Heart left ventricle (tissue), 13 donors: ENCODE measurements around the gene ATP13A2.

ENCODE experiments used
- CTCF ChIP-seq, 12 donors: fragments of 200-600 bp; sonication (generic) in 4 of 12; IDR thresholded peaks; one replicate each; pipeline versions ENCODE4 v1.5.0 to v1.8.0; 2018 to 2022; ENCODE audit warnings: antibody characterized with exemption in 12 of 12, mild to moderate bottlenecking in 5 of 12
- POLR2A ChIP-seq, 2 donors: fragments of 450-650 bp; IDR thresholded peaks; one replicate each; pipeline ENCODE4 v1.6.1; 2017; ENCODE audit warnings: antibody characterized with exemption in 2 of 2, mild to moderate bottlenecking in 2 of 2, moderate library complexity in 2 of 2
- donor health status: ischemic (EF 13 %, LVEDD 7.1; RV severe dilation, severe dysfunction).
- donor health status: DM: no; HTN: yes; CAD: no.
- donor health status: DM: no; HTN: no; CAD: no.
- donor health status: ischemic (EF 25% LVEDD 6.9; RV normal size, moderate dysfunction).
- donor health status: ischemic (EF 25% LVEDD 5.7; RV mildly dilated, moderate dysfunction).
- donor health status: ischemic (EF 35%, LVEDD 5.7; RV mildly dilated, moderate dysfunction).
- donor health status: nonischemic (EF 11% LVEDD 7.7; RV severe dilation, severe dysfunction).
- donor health status: DM: yes; HTN: yes; CAD: no.
- donor health status: PGD.
- donor health status: ischemic (EF 29% LVEDD 5.4; RV normal size, mild dysfunction).
- donor health status: nonischemic (EF 23%, LVEDD 6.1; RV moderate dilation, normal function).

- TF ChIP-seq CTCF (IDR thresholded peaks at IDR 0.05) (no peak), POLR2A (IDR thresholded peaks at IDR 0.05) (no peak)
These were observed 44.6 kb downstream of the ATP13A2 start for GRCh38 chr1:16967095-16967575.
